Sigmoid colon (tissue), 7 donors: ENCODE data around the gene DHX35. TPM values are rescaled to one million over a fixed set of nuclear protein-coding genes. Genes with fewer than 3 reads are reported as not detected.

Source experiments
- DNase-seq: peaks from one replicate; pipeline ENCODE4 v3.0.0-alpha.2; 2019
- H3K27ac ChIP-seq, 4 donors: fragments of 200-600 bp; sonication (generic); one replicate each; pipeline ENCODE4 v1.5.1; 2016 to 2019; ENCODE audit warnings: mild to moderate bottlenecking in 1 of 4
- H3K27me3 ChIP-seq, 3 donors: fragments of 200-600 bp; sonication (generic); one replicate each; pipeline ENCODE4 v1.5.1; 2019; ENCODE audit warnings: mild to moderate bottlenecking in 1 of 3
- H3K36me3 ChIP-seq, 4 donors: fragments of 200-600 bp; sonication (generic); one replicate each; pipeline ENCODE4 v1.5.1; 2016 to 2019
- H3K4me1 ChIP-seq, 4 donors: fragments of 200-600 bp; sonication (generic); one replicate each; pipeline ENCODE4 v1.5.1; 2017 to 2019
- H3K4me3 ChIP-seq, 4 donors: fragments of 200-600 bp; sonication (generic); one replicate each; pipeline ENCODE4 v1.5.1; 2017 to 2019; ENCODE audit warnings: mild to moderate bottlenecking in 2 of 4, moderate library complexity in 1 of 4
- H3K9me3 ChIP-seq, 4 donors: fragments of 200-600 bp in 3 of 4; sonication (generic) in 3 of 4; one replicate each; pipeline versions ENCODE4 v1.5.1 to v1.6.1; 2013 to 2019
- CTCF ChIP-seq, 4 experiments: fragments of 450-650 bp in 3 of 4; fragments of 200-600 bp in 1 of 4; IDR thresholded peaks; one replicate each; pipeline ENCODE4 v1.5.1; 2016 to 2019; ENCODE audit warnings: antibody characterized with exemption in 4 of 4, mild to moderate bottlenecking in 3 of 4, moderate library complexity in 2 of 4
- EP300 ChIP-seq, 4 donors: sonication (generic); formaldehyde crosslinking; IDR thresholded peaks; one replicate each; pipeline ENCODE4 v1.6.1; 2017; ENCODE audit warnings: antibody characterized with exemption in 4 of 4
- POLR2A ChIP-seq, 2 donors: fragments of 450-650 bp; IDR thresholded peaks; one replicate each; pipeline ENCODE4 v1.6.1; 2016; ENCODE audit warnings: antibody characterized with exemption in 2 of 2, mild to moderate bottlenecking in 2 of 2, moderate library complexity in 2 of 2
- POLR2AphosphoS5 ChIP-seq, 4 donors: sonication (generic); formaldehyde crosslinking; IDR thresholded peaks; one replicate each; pipeline ENCODE4 v1.6.1; 2017; ENCODE audit warnings: antibody characterized with exemption in 4 of 4
- WGBS, 2 donors: extraction: QIAGEN DNeasy Blood & Tissue Kit; methylation state at CpG; one replicate each; pipeline ENCODE4 v1.1.7; 2013; 5-methylcytosine and 5-hydroxymethylcytosine counted together
- intact Hi-C: fragments of 100-400 bp; cut with DNase I; formaldehyde crosslinking; loops from one replicate; pipeline ENCODE4 v1.15.1; 2023
- polyA plus RNA-seq, 3 donors: library from polyadenylated mRNA; stranded (reverse); fragments of 200-250 nt; gene quantifications; one replicate each; pipeline ENCODE4 v1.2.3, GENCODE V29; 2013
- total RNA-seq, 4 donors: library from RNA; depleted of rRNA; stranded (reverse); fragments of >200 nt; gene quantifications; one replicate each; pipeline ENCODE4 v1.1.0, GENCODE V29; 2016
- donor health status: healthy with polysubstance abuse.
- donor health status: Bipolar disorder and iron deficiency.
- donor health status: healthy.

Gene DHX35
- total and polyA plus RNA-seq, 7 donors: 8.8 to 33.2 (median 16.1) TPM

- peaks cover 0 to 31% (median 13%) of the 10 kb centered on the region in 4 donors for H3K4me1 ChIP-seq
- no peak overlapping the region for H3K4me3 ChIP-seq
- no peaks in the 10 kb centered on the region for H3K27me3 ChIP-seq
- no peak for TF ChIP-seq CTCF (IDR thresholded peaks at IDR 0.05)
- no peak for TF ChIP-seq POLR2A (IDR thresholded peaks at IDR 0.05)
- no peak for TF ChIP-seq POLR2AphosphoS5 (IDR thresholded peaks at IDR 0.05)
- TF ChIP-seq EP300 (IDR thresholded peaks at IDR 0.05): no peak
- no peaks in the 10 kb centered on the region for H3K9me3 ChIP-seq
- intact Hi-C loops: loop anchor here (10.0 kb wide), 1 partner anchor 286 kb away; no protein-coding TSS in a partner anchor
- no peak for DNase-seq
- H3K27ac ChIP-seq: peak overlapping the region in 3 of 4 donors; percentile 85 to 88 (median 86)
- peaks cover 4 to 64% (median 24%) of the 10 kb centered on the region in 4 donors for H3K36me3 ChIP-seq
- 94% methylated on average over 7 of the region's 7 CpGs for WGBS, 2 donors
Observed at GRCh38 chr20:39041067-39041466, 78.9 kb downstream of the DHX35 start.

GRCh38 chr20:39042279-39043150, 80.4 kb downstream of the DHX35 start:
- H3K27ac ChIP-seq: peak overlapping the region in 3 of 4 donors; percentile 85 to 88 (median 86)
- H3K27me3 ChIP-seq: no peaks in the 10 kb centered on the region
- H3K36me3 ChIP-seq: peaks cover 4 to 55% (median 24%) of the 10 kb centered on the region in 4 donors
- intact Hi-C loops: loop anchor here (10.0 kb wide), 1 partner anchor 288 kb away; no protein-coding TSS in a partner anchor
- no peak overlapping the region for H3K4me3 ChIP-seq
- no peaks in the 10 kb centered on the region for H3K9me3 ChIP-seq
- TF ChIP-seq CTCF (IDR thresholded peaks at IDR 0.05) (no peak), POLR2A (IDR thresholded peaks at IDR 0.05) (no peak), EP300 (IDR thresholded peaks at IDR 0.05) (no peak), POLR2AphosphoS5 (IDR thresholded peaks at IDR 0.05) (no peak)
- H3K4me1 ChIP-seq: peaks cover 0 to 20% (median 8%) of the 10 kb centered on the region in 4 donors
- DNase-seq: no peak
- WGBS, 2 donors: 91 to 93% methylated on average over 15 of the region's 15 CpGs

GRCh38 chr20:39044501-39044900, 82.4 kb downstream of the DHX35 start:
- Histone ChIP-seq H3K27ac (no peak overlapping the region), H3K9me3 (no peaks in the 10 kb centered on the region), H3K36me3 (peaks cover 0 to 37% (median 10%) of the 10 kb centered on the region in 4 donors), H3K27me3 (no peaks in the 10 kb centered on the region), H3K4me3 (no peak overlapping the region), H3K4me1 (peaks cover 0 to 18% (median 7%) of the 10 kb centered on the region in 4 donors)
- intact Hi-C loops: loop anchor here (10.0 kb wide), 1 partner anchor 290 kb away; no protein-coding TSS in a partner anchor
- 96 to 97% methylated on average over 6 of the region's 6 CpGs for WGBS, 2 donors
- DNase-seq: no peak
- TF ChIP-seq CTCF (IDR thresholded peaks at IDR 0.05) (no peak), POLR2A (IDR thresholded peaks at IDR 0.05) (no peak), EP300 (IDR thresholded peaks at IDR 0.05) (no peak), POLR2AphosphoS5 (IDR thresholded peaks at IDR 0.05) (no peak)

GRCh38 chr20:39045676-39046075, 83.5 kb downstream of the DHX35 start:
- peaks cover 0 to 28% (median 13%) of the 10 kb centered on the region in 4 donors for H3K4me1 ChIP-seq

More at GRCh38 chr20:39045676-39046075, 83.5 kb downstream of the DHX35 start:
- WGBS, 2 donors: 92 to 94% methylated on average over 8 of the region's 8 CpGs
- no peaks in the 10 kb centered on the region for H3K27me3 ChIP-seq
- no peaks in the 10 kb centered on the region for H3K9me3 ChIP-seq
- H3K4me3 ChIP-seq: no peak overlapping the region
- no peak overlapping the region for H3K27ac ChIP-seq
- no peak for TF ChIP-seq POLR2AphosphoS5 (IDR thresholded peaks at IDR 0.05)
- no peak for TF ChIP-seq CTCF (IDR thresholded peaks at IDR 0.05)
- no peak for TF ChIP-seq EP300 (IDR thresholded peaks at IDR 0.05)
- no peak for TF ChIP-seq POLR2A (IDR thresholded peaks at IDR 0.05)
- intact Hi-C loops: loop anchor here (5.0 to 10.0 kb wide), 3 partner anchors 58 to 291 kb away; no protein-coding TSS in a partner anchor
- peak; percentile 44 for DNase-seq
- H3K36me3 ChIP-seq: peaks cover 0 to 26% (median 5%) of the 10 kb centered on the region in 4 donors
